Measurements from ENCODE around the gene CASP10. TPM values are rescaled to one million over a fixed set of nuclear protein-coding genes. Genes with fewer than 3 reads are reported as not detected.

CASP10 gene
- total RNA-seq, 4 donors from 2014 or later = 6.1 to 21.4 (median 11.2) TPM

DNA sequence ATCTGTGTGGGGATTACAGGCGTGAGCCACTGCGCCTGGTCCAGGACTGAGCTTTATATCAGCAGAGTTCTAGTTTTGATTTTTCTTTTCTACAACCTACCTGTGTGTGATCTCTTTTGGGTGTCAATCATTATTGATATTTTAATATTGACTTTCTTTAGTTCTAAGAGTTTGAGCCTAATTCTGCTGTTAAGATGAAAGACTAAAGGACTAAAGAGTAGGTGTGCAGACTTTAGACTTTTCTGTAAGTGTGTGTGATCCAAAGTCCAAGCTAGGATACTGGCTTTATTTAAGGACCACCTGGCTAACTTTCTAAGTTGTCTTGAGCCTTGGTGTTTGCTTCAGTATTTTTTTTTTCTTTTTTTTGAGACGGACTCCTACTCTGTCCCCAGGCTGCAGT lies 12.4 kb downstream of the CASP10 start:
- Histone ChIP-seq H3K27me3 (no peaks in the 10 kb centered on the region), H3K27ac (no peak overlapping the region), H3K4me3 (no peak overlapping the region), H3K36me3 (peaks cover 0 to 18% (median 0%) of the 10 kb centered on the region in 3 donors), H3K9me3 (no peaks in the 10 kb centered on the region), H3K4me1 (peaks cover 0 to 5% (median 0%) of the 10 kb centered on the region in 4 donors)
- DNase-seq (ENCODE audit: low spot score in 2 of 2) = no peak
- no peak for TF ChIP-seq EP300 (IDR thresholded peaks at IDR 0.05)
- TF ChIP-seq POLR2A (IDR thresholded peaks at IDR 0.05) = no peak
- TF ChIP-seq, protein P1, sequence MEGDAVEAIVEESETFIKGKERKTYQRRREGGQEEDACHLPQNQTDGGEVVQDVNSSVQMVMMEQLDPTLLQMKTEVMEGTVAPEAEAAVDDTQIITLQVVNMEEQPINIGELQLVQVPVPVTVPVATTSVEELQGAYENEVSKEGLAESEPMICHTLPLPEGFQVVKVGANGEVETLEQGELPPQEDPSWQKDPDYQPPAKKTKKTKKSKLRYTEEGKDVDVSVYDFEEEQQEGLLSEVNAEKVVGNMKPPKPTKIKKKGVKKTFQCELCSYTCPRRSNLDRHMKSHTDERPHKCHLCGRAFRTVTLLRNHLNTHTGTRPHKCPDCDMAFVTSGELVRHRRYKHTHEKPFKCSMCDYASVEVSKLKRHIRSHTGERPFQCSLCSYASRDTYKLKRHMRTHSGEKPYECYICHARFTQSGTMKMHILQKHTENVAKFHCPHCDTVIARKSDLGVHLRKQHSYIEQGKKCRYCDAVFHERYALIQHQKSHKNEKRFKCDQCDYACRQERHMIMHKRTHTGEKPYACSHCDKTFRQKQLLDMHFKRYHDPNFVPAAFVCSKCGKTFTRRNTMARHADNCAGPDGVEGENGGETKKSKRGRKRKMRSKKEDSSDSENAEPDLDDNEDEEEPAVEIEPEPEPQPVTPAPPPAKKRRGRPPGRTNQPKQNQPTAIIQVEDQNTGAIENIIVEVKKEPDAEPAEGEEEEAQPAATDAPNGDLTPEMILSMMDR (IDR thresholded peaks at IDR 0.05) = no peak
- 66 to 88% methylated on average over 3 of the region's 3 CpGs for WGBS, 2 donors

DNA sequence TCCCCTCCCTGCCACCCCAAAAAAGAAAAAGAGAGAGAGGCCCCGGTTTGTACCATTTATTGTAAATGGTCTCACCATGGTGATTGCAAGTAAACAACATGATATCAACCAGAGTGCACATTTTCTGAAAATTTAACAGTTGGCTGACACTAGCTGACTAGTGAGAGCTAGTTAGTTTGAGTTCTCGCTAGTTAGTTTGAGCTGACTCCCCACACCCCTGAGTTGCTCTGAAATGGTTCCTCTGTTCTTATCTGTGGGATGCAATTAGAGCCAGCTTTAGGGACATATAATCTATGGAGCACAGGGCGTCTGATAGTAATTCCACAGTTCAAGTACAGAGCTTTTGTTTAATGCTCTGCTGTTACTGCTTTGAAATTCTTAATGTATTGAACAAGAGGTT lies 13.1 kb downstream of the CASP10 start:
- 68 to 76% methylated on average over 3 of the region's 3 CpGs for WGBS, 2 donors
- Histone ChIP-seq H3K27ac (no peak overlapping the region), H3K36me3 (peaks cover 0 to 18% (median 0%) of the 10 kb centered on the region in 3 donors), H3K4me3 (no peak overlapping the region), H3K27me3 (no peaks in the 10 kb centered on the region), H3K9me3 (no peaks in the 10 kb centered on the region), H3K4me1 (peaks cover 0 to 5% (median 0%) of the 10 kb centered on the region in 4 donors)
- TF ChIP-seq, protein P1 (IDR thresholded peaks at IDR 0.05) = no peak
- TF ChIP-seq POLR2A (IDR thresholded peaks at IDR 0.05) (no peak), EP300 (IDR thresholded peaks at IDR 0.05) (no peak)
- no peak for DNase-seq (ENCODE audit: low spot score in 2 of 2)

DNA sequence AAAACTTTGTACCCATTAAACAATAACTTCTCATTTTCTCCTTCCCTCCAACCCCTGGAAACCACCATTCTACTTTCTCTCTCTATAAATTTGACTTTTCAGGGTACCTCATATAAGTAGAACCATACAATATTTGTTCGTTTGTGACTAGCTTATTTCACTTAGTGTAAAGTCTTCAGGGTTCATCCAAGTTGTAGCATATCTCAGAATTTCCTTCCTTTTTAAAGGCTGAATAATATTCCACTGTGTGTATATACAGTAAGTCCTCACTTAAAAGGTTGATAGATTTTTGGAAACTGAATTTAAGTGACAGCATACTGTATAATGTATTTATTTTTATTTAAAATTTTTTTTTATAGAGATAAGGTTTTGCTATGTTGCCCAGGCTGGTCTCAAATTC lies 13.9 kb downstream of the CASP10 start:
- no peaks in the 10 kb centered on the region for H3K27me3 ChIP-seq
- H3K4me3 ChIP-seq = no peak overlapping the region
- 93 to 98% methylated on average over 1 of the region's 1 CpG for WGBS, 2 donors
- no peak for DNase-seq (ENCODE audit: low spot score in 2 of 2)
- H3K27ac ChIP-seq = no peak overlapping the region
- TF ChIP-seq, protein P1 (IDR thresholded peaks at IDR 0.05) = no peak
- TF ChIP-seq EP300 (IDR thresholded peaks at IDR 0.05) = no peak
- no peak for TF ChIP-seq POLR2A (IDR thresholded peaks at IDR 0.05)
- H3K9me3 ChIP-seq = no peaks in the 10 kb centered on the region
- H3K36me3 ChIP-seq = peaks cover 0 to 18% (median 0%) of the 10 kb centered on the region in 3 donors
- H3K4me1 ChIP-seq = peaks cover 0 to 5% (median 0%) of the 10 kb centered on the region in 4 donors

DNA sequence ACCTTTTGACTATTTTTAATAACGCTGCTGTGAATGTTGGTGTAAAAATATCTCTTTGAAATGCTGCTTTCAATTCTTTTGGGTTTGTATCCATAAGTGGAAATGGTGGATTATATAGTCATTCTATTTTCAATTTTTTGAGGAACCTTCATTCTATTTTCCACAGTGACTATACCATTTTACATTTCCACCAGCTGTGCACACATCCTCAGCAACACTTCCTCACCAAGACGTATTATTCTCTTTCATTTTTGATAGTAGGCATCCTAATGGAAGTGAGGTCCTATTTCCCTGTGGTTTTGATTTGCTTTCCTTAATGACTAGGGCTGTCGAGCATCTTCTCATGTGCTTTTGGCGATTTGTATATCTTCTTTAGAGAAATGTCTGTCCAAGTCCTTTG lies 14.8 kb downstream of the CASP10 start:
- peaks cover 0 to 5% (median 0%) of the 10 kb centered on the region in 4 donors for H3K4me1 ChIP-seq
- no peak for DNase-seq (ENCODE audit: low spot score in 2 of 2)
- no peak overlapping the region for H3K27ac ChIP-seq
- H3K36me3 ChIP-seq = peaks cover 0 to 18% (median 0%) of the 10 kb centered on the region in 3 donors
- 70 to 81% methylated on average over 4 of the region's 4 CpGs for WGBS, 2 donors
- no peak overlapping the region for H3K4me3 ChIP-seq
- no peaks in the 10 kb centered on the region for H3K9me3 ChIP-seq
- TF ChIP-seq, protein P1 (IDR thresholded peaks at IDR 0.05) = no peak
- TF ChIP-seq POLR2A (IDR thresholded peaks at IDR 0.05) (no peak), EP300 (IDR thresholded peaks at IDR 0.05) (no peak)
- no peaks in the 10 kb centered on the region for H3K27me3 ChIP-seq

DNA sequence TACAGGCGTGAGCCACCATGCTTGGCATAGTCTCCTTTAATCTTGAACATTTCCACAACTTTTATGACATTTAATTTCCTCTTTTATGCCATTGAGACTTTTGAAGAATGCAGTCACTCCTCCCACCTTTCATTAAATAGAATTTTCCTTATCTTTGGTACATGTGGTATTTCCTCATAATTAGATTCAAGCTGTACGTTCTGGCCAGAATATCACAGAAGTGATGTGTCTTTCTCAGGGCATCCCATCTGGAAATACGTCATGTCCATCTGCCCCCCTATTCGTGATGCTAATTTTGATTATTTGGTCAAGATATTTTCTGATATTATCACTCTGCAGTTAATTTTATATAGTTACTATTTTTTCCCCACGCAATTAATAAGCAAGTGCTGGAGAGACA lies 16.9 kb downstream of the CASP10 start:
- H3K27ac ChIP-seq = no peak overlapping the region

DNA sequence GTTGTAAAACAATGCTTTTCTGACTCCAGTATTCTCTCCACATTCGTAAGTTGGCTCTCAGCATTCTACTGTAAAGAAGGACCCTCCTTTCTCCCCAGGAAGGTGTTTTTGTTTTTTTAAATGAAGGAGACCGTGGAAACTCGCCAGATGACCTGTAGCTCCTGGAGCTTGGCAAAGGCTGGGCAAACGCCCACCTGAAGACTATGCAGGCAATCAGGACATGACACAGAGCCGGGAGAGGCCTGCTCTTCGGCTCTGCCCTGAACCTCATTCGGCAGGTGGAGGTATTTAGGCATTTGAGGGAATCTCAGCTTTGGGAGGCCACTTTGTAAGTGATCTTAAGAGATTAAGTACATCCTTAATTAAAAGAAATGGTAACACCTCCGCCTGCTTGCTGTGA lies 17.4 kb downstream of the CASP10 start:
- peaks cover 0 to 7% (median 0%) of the 10 kb centered on the region in 3 donors for H3K36me3 ChIP-seq
- no peaks in the 10 kb centered on the region for H3K9me3 ChIP-seq
- no peak for DNase-seq (ENCODE audit: low spot score in 2 of 2)
- 68 to 71% methylated on average over 8 of the region's 8 CpGs for WGBS, 2 donors
- no peak overlapping the region for H3K4me3 ChIP-seq
- no peaks in the 10 kb centered on the region for H3K27me3 ChIP-seq
- no peak for TF ChIP-seq EP300 (IDR thresholded peaks at IDR 0.05)
- TF ChIP-seq, protein P1 (IDR thresholded peaks at IDR 0.05) = no peak
- no peak for TF ChIP-seq POLR2A (IDR thresholded peaks at IDR 0.05)
- H3K27ac ChIP-seq = no peak overlapping the region
- peaks cover 0 to 5% (median under 1%) of the 10 kb centered on the region in 4 donors for H3K4me1 ChIP-seq

More for the DNA sequence above, 16.9 kb downstream of the CASP10 start:
- Histone ChIP-seq H3K27me3 (no peaks in the 10 kb centered on the region), H3K9me3 (no peaks in the 10 kb centered on the region), H3K4me1 (peaks cover 0 to 5% (median 3%) of the 10 kb centered on the region in 4 donors), H3K4me3 (no peak overlapping the region), H3K36me3 (peaks cover 0 to 7% (median 0%) of the 10 kb centered on the region in 3 donors)
- DNase-seq (ENCODE audit: low spot score in 2 of 2) = no peak
- no peak for TF ChIP-seq EP300 (IDR thresholded peaks at IDR 0.05)
- WGBS, 2 donors = 72 to 77% methylated on average over 5 of the region's 5 CpGs

Data from tibial nerve (tissue), 4 donors.